AML-193 (cell line): ENCODE data around the gene RHEB.
A peak's percentile ranks its signal among the peaks of the same experiment; 100 is the strongest.
"Not testable (repeated sequence)": the region's sequence is repeated elsewhere in the genome, so short reads cannot be mapped to it uniquely, and the experiment has no call there.

Experiments used
- DNase-seq, 2 experiments: peaks; one replicate each; lab custom pipeline; 2025; lab: John Stamatoyannopoulos, UW

RHEB gene

GRCh38 chr7:151519765-151520418, at the start of gene RHEB:
Gene RHEB, minus strand, starts transcription at chr7:151519895. Its CDS starts 384 bp downstream, at chr7:151519511.
- peak; percentile 97 to 98 for DNase-seq

GRCh38 chr7:151566897-151567320, 47.2 kb upstream of the RHEB start:
- peak; percentile 27 to 31 for DNase-seq

- no peak for DNase-seq
These were observed 45.8 kb upstream of the RHEB start for GRCh38 chr7:151565541-151565940.

GRCh38 chr7:151560243-151560642, 40.5 kb upstream of the RHEB start:
- no peak for DNase-seq

- no peak for DNase-seq
These were observed 40.0 kb upstream of the RHEB start for GRCh38 chr7:151559557-151560183.

- DNase-seq = no peak
These were observed 38.9 kb upstream of the RHEB start for GRCh38 chr7:151558575-151558974.

GRCh38 chr7:151556592-151556991, 36.9 kb upstream of the RHEB start:
- no peak for DNase-seq

GRCh38 chr7:151553356-151553755, 33.7 kb upstream of the RHEB start:
- no peak for DNase-seq

GRCh38 chr7:151552352-151553028, 32.8 kb upstream of the RHEB start:
- no peak for DNase-seq

- DNase-seq = no peak
These were observed 32.1 kb upstream of the RHEB start for GRCh38 chr7:151551820-151552219.

GRCh38 chr7:151550656-151551286, 31.1 kb upstream of the RHEB start:
- DNase-seq = no peak

- no peak for DNase-seq
These were observed 29.9 kb upstream of the RHEB start for GRCh38 chr7:151549644-151550043.

- DNase-seq = no peak
These were observed 29.4 kb upstream of the RHEB start for GRCh38 chr7:151549083-151549482.

- DNase-seq = no peak
These were observed 24.5 kb upstream of the RHEB start for GRCh38 chr7:151544183-151544582.

- no peak for DNase-seq
These were observed 23.0 kb upstream of the RHEB start for GRCh38 chr7:151542606-151543130.

- DNase-seq = no peak
These were observed 22.2 kb upstream of the RHEB start for GRCh38 chr7:151541709-151542499.

- DNase-seq = no peak
These were observed 20.5 kb upstream of the RHEB start for GRCh38 chr7:151540146-151540545.

GRCh38 chr7:151539088-151539671, 19.5 kb upstream of the RHEB start:
- no peak for DNase-seq

- no peak for DNase-seq
These were observed 18.3 kb upstream of the RHEB start for GRCh38 chr7:151537818-151538561.

- not testable (repeated sequence) for DNase-seq
These were observed 16.5 kb upstream of the RHEB start for GRCh38 chr7:151536178-151536577.

GRCh38 chr7:151529842-151530241, 10.1 kb upstream of the RHEB start:
- no peak for DNase-seq
